PC-9 (cell line): Measurements from ENCODE around the gene SARS2. TPM values are rescaled to one million over a fixed set of nuclear protein-coding genes. Genes with fewer than 3 reads are reported as not detected.

Experiments
- BruUV-seq: library from RNA; stranded (reverse); fragments of 400-500 nt; replicated peaks from 2 replicates; lab custom pipeline; 2021; lab: Mats Ljungman, UMichigan
- CTCF ChIA-PET: fragments of 300-600 bp; sonication (Branson Sonifier 250); formaldehyde crosslinking; loops from one replicate; lab custom pipeline; 2022; ENCODE audit warnings: antibody characterized with exemption; lab: Charles Lee
- POLR2A ChIA-PET: fragments of 300-600 bp; sonication (Branson Sonifier 250); formaldehyde crosslinking; loops from one replicate; lab custom pipeline; 2022; ENCODE audit warnings: antibody characterized with exemption; ENCODE audit not compliant: unreplicated experiment; lab: Charles Lee
- DNase-seq, 2 experiments: peaks; one replicate each; pipeline versions ENCODE4 v3.0.0 to v3.0.0-alpha.2; 2015 to 2022; ENCODE audit warnings: mixed read lengths in 1 of 2
- H2AFZ ChIP-seq: fragments of 200-600 bp; sonication (generic); 2 replicates; pipeline ENCODE4 v1.8.1; 2017; ENCODE audit warnings: antibody characterized with exemption
- H3F3A ChIP-seq: fragments of 200-600 bp; sonication (generic); 2 replicates; pipeline ENCODE4 v1.8.1; 2017; ENCODE audit warnings: antibody characterized with exemption, mild to moderate bottlenecking, low read depth; ENCODE audit not compliant: insufficient read depth
- H3K27ac ChIP-seq: fragments of 200-600 bp; sonication (generic); 2 replicates; pipeline ENCODE4 v1.6.1; 2016; ENCODE audit warnings: mixed run types
- H3K27me3 ChIP-seq: fragments of 200-600 bp; sonication (generic); 2 replicates; pipeline ENCODE4 v1.6.1; 2016; ENCODE audit warnings: low read depth, mixed run types; ENCODE audit not compliant: insufficient read depth
- H3K36me3 ChIP-seq: fragments of 200-600 bp; sonication (generic); 2 replicates; pipeline ENCODE4 v1.6.1; 2016; ENCODE audit warnings: low read depth, mixed run types
- H3K4me1 ChIP-seq: fragments of 200-600 bp; sonication (generic); replicated peaks from 2 replicates; pipeline ENCODE4 v1.6.1; 2016; ENCODE audit warnings: mixed run types; ENCODE audit not compliant: insufficient read depth
- H3K4me2 ChIP-seq: fragments of 200-600 bp; sonication (generic); 2 replicates; pipeline ENCODE4 v1.6.1; 2017; ENCODE audit warnings: mixed run types
- H3K4me3 ChIP-seq: fragments of 200-600 bp; sonication (generic); 2 replicates; pipeline ENCODE4 v1.6.1; 2016; ENCODE audit warnings: mixed run types
- H3K79me2 ChIP-seq: fragments of 200-600 bp; sonication (generic); 2 replicates; pipeline ENCODE4 v1.6.1; 2017; ENCODE audit warnings: low read depth, mixed run types
- H3K9me2 ChIP-seq: fragments of 200-600 bp; sonication (generic); 2 replicates; pipeline ENCODE4 v1.8.1; 2017; ENCODE audit warnings: mild to moderate bottlenecking; ENCODE audit not compliant: insufficient read depth
- H3K9me3 ChIP-seq: fragments of 200-600 bp; sonication (generic); 2 replicates; pipeline ENCODE4 v1.8.1; 2016; ENCODE audit warnings: low read depth; ENCODE audit not compliant: insufficient read depth
- H4K20me1 ChIP-seq: fragments of 200-600 bp; sonication (generic); 2 replicates; pipeline ENCODE4 v1.8.1; 2017; ENCODE audit not compliant: insufficient read depth
- EZH2 ChIP-seq: fragments of 200-600 bp; sonication (generic); IDR thresholded peaks from 2 replicates; pipeline ENCODE4 v1.8.0; 2017; ENCODE audit warnings: antibody characterized with exemption, low read depth
- intact Hi-C: fragments of 100-400 bp; cut with micrococcal nuclease; formaldehyde crosslinking; loops from one replicate; pipeline ENCODE4 v1.10.0; 2022; ENCODE audit not compliant: unreplicated experiment
- total RNA-seq: library from RNA; stranded (reverse); gene quantifications from 2 replicates; pipeline ENCODE4 v1.2.3, GENCODE V29; 2021
- TF ChIP-seq, protein P1 (sequence below): fragments of 200-600 bp; sonication (generic); conservative IDR thresholded peaks from 2 replicates; pipeline ENCODE4 v1.6.1; 2017; ENCODE audit warnings: mixed run types, antibody characterized with exemption, mild to moderate bottlenecking, moderate library complexity

The SARS2 gene
- total RNA-seq, 1 experiment from 2014 or later: 33.7 TPM

DNA sequence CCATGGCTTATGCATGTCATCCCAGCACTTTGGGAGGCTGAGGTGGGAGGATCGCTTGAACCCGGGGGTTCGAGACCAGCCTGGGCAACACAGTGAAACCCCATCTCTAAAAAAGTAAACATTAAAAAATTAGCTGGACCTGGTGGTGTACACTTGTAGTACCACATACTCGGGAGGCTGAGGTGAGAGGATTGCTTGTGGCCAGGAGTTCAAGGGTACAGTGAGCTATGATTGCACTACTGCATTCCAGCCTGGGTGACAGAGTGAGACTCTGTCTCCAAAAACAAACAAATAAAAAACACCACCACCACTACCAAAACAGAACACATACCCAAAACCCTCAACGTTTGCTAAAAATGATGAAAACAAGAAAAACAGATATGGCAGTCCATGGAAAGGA, 29.1 kb upstream of the SARS2 start:
- no peaks in the 10 kb centered on the region for H3K4me1 ChIP-seq
- CTCF ChIA-PET: no interaction called here
- H3K4me2 ChIP-seq: no peak overlapping the region
- H2AFZ ChIP-seq: no peak overlapping the region
- BruUV-seq: no TSS peak
- H3K27ac ChIP-seq: no peak overlapping the region
- POLR2A ChIA-PET: no interaction called here
- no peaks in the 10 kb centered on the region for H3K79me2 ChIP-seq
- no peaks in the 10 kb centered on the region for H3K27me3 ChIP-seq
- no peak for DNase-seq
- no peaks in the 10 kb centered on the region for H3K36me3 ChIP-seq
- no peaks in the 10 kb centered on the region for H3K9me2 ChIP-seq
- H3K9me3 ChIP-seq: no peaks in the 10 kb centered on the region
- no peaks in the 10 kb centered on the region for H4K20me1 ChIP-seq
- intact Hi-C loops: loop anchor here (5.0 kb wide), 3 partner anchors 368 to 453 kb away; partner anchors contain the start of genes PLEKHG2 and SAMD4B
- H3K4me3 ChIP-seq: no peak overlapping the region
- peaks cover 7% of the 10 kb centered on the region; the same call in 1 of the 2 replicates for H3F3A ChIP-seq
- TF ChIP-seq, protein P1, sequence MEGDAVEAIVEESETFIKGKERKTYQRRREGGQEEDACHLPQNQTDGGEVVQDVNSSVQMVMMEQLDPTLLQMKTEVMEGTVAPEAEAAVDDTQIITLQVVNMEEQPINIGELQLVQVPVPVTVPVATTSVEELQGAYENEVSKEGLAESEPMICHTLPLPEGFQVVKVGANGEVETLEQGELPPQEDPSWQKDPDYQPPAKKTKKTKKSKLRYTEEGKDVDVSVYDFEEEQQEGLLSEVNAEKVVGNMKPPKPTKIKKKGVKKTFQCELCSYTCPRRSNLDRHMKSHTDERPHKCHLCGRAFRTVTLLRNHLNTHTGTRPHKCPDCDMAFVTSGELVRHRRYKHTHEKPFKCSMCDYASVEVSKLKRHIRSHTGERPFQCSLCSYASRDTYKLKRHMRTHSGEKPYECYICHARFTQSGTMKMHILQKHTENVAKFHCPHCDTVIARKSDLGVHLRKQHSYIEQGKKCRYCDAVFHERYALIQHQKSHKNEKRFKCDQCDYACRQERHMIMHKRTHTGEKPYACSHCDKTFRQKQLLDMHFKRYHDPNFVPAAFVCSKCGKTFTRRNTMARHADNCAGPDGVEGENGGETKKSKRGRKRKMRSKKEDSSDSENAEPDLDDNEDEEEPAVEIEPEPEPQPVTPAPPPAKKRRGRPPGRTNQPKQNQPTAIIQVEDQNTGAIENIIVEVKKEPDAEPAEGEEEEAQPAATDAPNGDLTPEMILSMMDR: no peak
- TF ChIP-seq EZH2: no peak

DNA sequence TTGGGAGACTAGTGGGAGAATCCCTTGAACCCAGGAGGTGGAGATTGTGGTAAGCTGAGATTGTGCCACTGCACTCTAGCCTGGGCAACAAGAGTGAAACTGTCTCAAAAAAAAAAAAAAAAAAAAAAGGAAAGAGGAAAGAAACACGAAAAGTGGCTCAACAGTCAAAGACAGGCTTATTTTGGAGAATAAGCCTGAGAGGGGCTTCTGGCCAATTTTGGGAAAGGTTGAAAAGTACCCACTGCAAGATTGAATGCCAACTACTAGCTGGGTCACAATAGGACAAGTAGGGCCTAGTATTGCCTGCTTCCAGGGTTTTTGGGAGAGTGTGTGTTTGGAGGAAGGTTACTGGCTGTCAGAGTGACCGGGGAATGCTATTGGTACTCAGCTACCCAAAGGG, 27.7 kb upstream of the SARS2 start:
- no peaks in the 10 kb centered on the region for H3K4me1 ChIP-seq
- no peak for DNase-seq
- no peak overlapping the region for H2AFZ ChIP-seq
- H3K36me3 ChIP-seq: no peaks in the 10 kb centered on the region
- no TSS peak for BruUV-seq
- H3K4me2 ChIP-seq: no peak overlapping the region
- CTCF ChIA-PET: interaction anchor here (0.6 kb wide), 1 partner anchor 783 kb away, joined by 4 read pairs; no protein-coding TSS in a partner anchor
- TF ChIP-seq, protein P1: no peak
- no peak for TF ChIP-seq EZH2
- H3K4me3 ChIP-seq: no peak overlapping the region
- H3K27me3 ChIP-seq: no peaks in the 10 kb centered on the region
- intact Hi-C loops: no loop called here
- H3K27ac ChIP-seq: no peak overlapping the region
- POLR2A ChIA-PET: no interaction called here
- no peaks in the 10 kb centered on the region for H3K9me3 ChIP-seq
- H4K20me1 ChIP-seq: no peaks in the 10 kb centered on the region
- H3K79me2 ChIP-seq: no peaks in the 10 kb centered on the region
- H3K9me2 ChIP-seq: no peaks in the 10 kb centered on the region
- peaks cover 7% of the 10 kb centered on the region; the same call in 1 of the 2 replicates for H3F3A ChIP-seq

DNA sequence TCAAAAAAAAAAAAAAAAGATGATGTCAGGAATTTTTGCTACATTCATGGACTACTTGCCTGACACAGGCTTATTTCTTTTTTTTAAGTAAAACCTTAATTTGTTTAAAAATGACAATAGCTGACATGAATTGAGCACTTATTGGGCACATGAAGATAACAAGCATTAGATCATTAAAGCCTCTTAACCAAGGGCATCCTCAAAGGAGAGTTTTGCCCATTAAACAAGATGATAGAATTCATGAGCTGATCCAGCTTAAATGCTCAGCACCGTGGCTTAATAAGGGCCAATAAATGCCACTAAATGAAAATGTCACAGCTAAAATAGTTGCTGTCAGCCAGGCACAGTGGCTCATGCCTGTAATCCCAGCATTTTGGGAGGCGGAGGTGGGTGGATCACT, 25.7 kb upstream of the SARS2 start:
- ChIA-PET CTCF (interaction anchor here (0.6 to 1.0 kb wide), 4 partner anchors 16 to 286 kb away, joined by 3 to 7 read pairs (median 5); no protein-coding TSS in a partner anchor), POLR2A (interaction anchor here (0.6 kb wide), 2 partner anchors 96 to 588 kb away, joined by 5 to 13 read pairs; no protein-coding TSS in a partner anchor)
- Histone ChIP-seq H3F3A (peaks cover 7% of the 10 kb centered on the region), H3K79me2 (no peaks in the 10 kb centered on the region), H3K36me3 (no peaks in the 10 kb centered on the region), H2AFZ (no peak overlapping the region), H3K9me3 (no peaks in the 10 kb centered on the region), H3K27ac (no peak overlapping the region), H3K4me2 (no peak overlapping the region), H4K20me1 (no peaks in the 10 kb centered on the region), H3K27me3 (no peaks in the 10 kb centered on the region), H3K9me2 (no peaks in the 10 kb centered on the region), H3K4me3 (no peak overlapping the region), H3K4me1 (no peaks in the 10 kb centered on the region)
- intact Hi-C loops: no loop called here
- no peak for TF ChIP-seq EZH2
- no TSS peak for BruUV-seq
- no peak for DNase-seq
